Measurements from ENCODE around the gene LAMC1.

LAMC1 gene

GRCh38 chr1:183142171-183142570 lies 119.0 kb downstream of the LAMC1 start:
- H3K27ac ChIP-seq (ENCODE audit: extremely low read depth, low read depth, low read length) = no peak overlapping the region
- no peaks in the 10 kb centered on the region for H3K9me3 ChIP-seq (ENCODE audit: control insufficient read depth, insufficient read depth, low read depth, low read length)
- ChIA-PET CTCF (interaction anchor here (2.2 kb wide), 1 partner anchor 179 kb away, joined by 7 read pairs; no protein-coding TSS in a partner anchor), POLR2A (no interaction called here)
- H3K4me3 ChIP-seq (ENCODE audit: low read depth, low read length) = no peak overlapping the region
- peaks cover 12 to 64% of the 10 kb centered on the region in 2 experiments for H3K36me3 ChIP-seq (ENCODE audit: control insufficient read depth in 2 of 2, insufficient read depth in 1 of 2, low read length in 2 of 2)
- no peaks in the 10 kb centered on the region for H3K4me1 ChIP-seq (ENCODE audit: control insufficient read depth, insufficient read depth, low read length)
- TF ChIP-seq ZSCAN23 (tag by site-specific recombination; IDR thresholded peaks at IDR 0.05) (no peak), RBAK (tag by site-specific recombination; IDR thresholded peaks at IDR 0.05) (no peak), TRIM28 (IDR thresholded peaks at IDR 0.05; ENCODE audit: borderline replicate concordance, low read length) (no peak), ZNF280C (tag by site-specific recombination; IDR thresholded peaks at IDR 0.05) (no peak), ZNF596 (tag by site-specific recombination; IDR thresholded peaks at IDR 0.05) (no peak), ZNF692 (tag by site-specific recombination; IDR thresholded peaks at IDR 0.05) (no peak), ZNF701 (tag by site-specific recombination; IDR thresholded peaks at IDR 0.05) (no peak), ZBTB8A (tag by site-specific recombination; IDR thresholded peaks at IDR 0.05) (no peak), TCF7L2 (IDR thresholded peaks at IDR 0.05; ENCODE audit: borderline replicate concordance, low read depth, low read length) (no peak), ZNF133 (tag by site-specific recombination; IDR thresholded peaks at IDR 0.05) (no peak), ZNF184 (tag by site-specific recombination; IDR thresholded peaks at IDR 0.05) (no peak), ZNF514 (tag by site-specific recombination; IDR thresholded peaks at IDR 0.05) (no peak), BCL11B (tag by site-specific recombination; IDR thresholded peaks at IDR 0.05; ENCODE audit: low read depth) (no peak), ZNF341 (tag by site-specific recombination; IDR thresholded peaks at IDR 0.05; ENCODE audit: low read depth) (no peak), ZFP37 (tag by site-specific recombination; IDR thresholded peaks at IDR 0.05) (no peak), YY1 (tag by site-specific recombination; IDR thresholded peaks at IDR 0.05) (no peak), SCRT1 (tag by site-specific recombination; IDR thresholded peaks at IDR 0.05; ENCODE audit: borderline replicate concordance) (no peak), ZNF830 (tag by site-specific recombination; IDR thresholded peaks at IDR 0.05; ENCODE audit: low read depth) (no peak), HOXC10 (CRISPR knock-in tag; IDR thresholded peaks at IDR 0.05) (no peak)

GRCh38 chr1:183143576-183144315 lies 120.5 kb downstream of the LAMC1 start:
- peaks cover 1 to 49% of the 10 kb centered on the region in 2 experiments; a peak in 2 of 3 replicates for H3K36me3 ChIP-seq (ENCODE audit: control insufficient read depth in 2 of 2, insufficient read depth in 1 of 2, low read length in 2 of 2)
- POLR2A ChIA-PET = no interaction called here
- no peak overlapping the region for H3K27ac ChIP-seq (ENCODE audit: extremely low read depth, low read depth, low read length)
- CTCF ChIA-PET = interaction anchor here (1.8 kb wide), 1 partner anchor 181 kb away, joined by 6 read pairs; no protein-coding TSS in a partner anchor
- no peaks in the 10 kb centered on the region for H3K9me3 ChIP-seq (ENCODE audit: control insufficient read depth, insufficient read depth, low read depth, low read length)
- no peak overlapping the region for H3K4me3 ChIP-seq (ENCODE audit: low read depth, low read length)
- no peaks in the 10 kb centered on the region for H3K4me1 ChIP-seq (ENCODE audit: control insufficient read depth, insufficient read depth, low read length)
- TF ChIP-seq ZNF10 (tag by site-specific recombination; IDR thresholded peaks at IDR 0.05) = no peak
- TF ChIP-seq ZNF560 (tag by site-specific recombination; IDR thresholded peaks at IDR 0.05; ENCODE audit: borderline replicate concordance) = no peak
- TF ChIP-seq KLF7 (tag by site-specific recombination; IDR thresholded peaks at IDR 0.05; ENCODE audit: borderline replicate concordance) = no peak
- no peak for TF ChIP-seq ZNF426 (tag by site-specific recombination; IDR thresholded peaks at IDR 0.05)
- TF ChIP-seq GLI4 (tag by site-specific recombination; IDR thresholded peaks at IDR 0.05) = no peak
- TF ChIP-seq ZSCAN30 (tag by site-specific recombination; IDR thresholded peaks at IDR 0.05) = no peak
- no peak for TF ChIP-seq ZNF544 (tag by site-specific recombination; IDR thresholded peaks at IDR 0.05)
- TF ChIP-seq ZNF266 (tag by site-specific recombination; IDR thresholded peaks at IDR 0.05; ENCODE audit: low read depth) = no peak
- no peak for TF ChIP-seq ZNF707 (tag by site-specific recombination; IDR thresholded peaks at IDR 0.05)
- TF ChIP-seq ZBTB7A (tag by site-specific recombination; IDR thresholded peaks at IDR 0.05; ENCODE audit: low read depth) = no peak
- TF ChIP-seq ZNF391 (tag by site-specific recombination; IDR thresholded peaks at IDR 0.05; ENCODE audit: borderline replicate concordance, low read depth) = no peak
- no peak for TF ChIP-seq ZSCAN23 (tag by site-specific recombination; IDR thresholded peaks at IDR 0.05)
- no peak for TF ChIP-seq ZNF48 (tag by site-specific recombination; IDR thresholded peaks at IDR 0.05)
- no peak for TF ChIP-seq ZNF521 (tag by site-specific recombination; IDR thresholded peaks at IDR 0.05)
- TF ChIP-seq OSR2 (tag by site-specific recombination; IDR thresholded peaks at IDR 0.05) = no peak
- TF ChIP-seq ZNF354C (tag by site-specific recombination; IDR thresholded peaks at IDR 0.05; ENCODE audit: borderline replicate concordance, low read depth) = no peak

Measured in HEK293 (cell line).